CD4-positive, alpha-beta T cell (primary cell): ENCODE data around the gene CHMP4A. TPM values are rescaled to one million over a fixed set of nuclear protein-coding genes. Genes with fewer than 3 reads are reported as not detected.
A peak's percentile ranks its signal among the peaks of the same experiment; 100 is the strongest.

Experiments used
- ATAC-seq: fragments of 200-7000 bp; cut with Tn5 transposase; one replicate; pipeline ENCODE4 v1.10.0; 2022; ENCODE audit warnings: mild to moderate bottlenecking; ENCODE audit not compliant: poor library complexity
- CTCF ChIA-PET: fragments of 350-600 bp; sonication (Branson Sonifier 250); formaldehyde crosslinking; loops from one replicate; lab custom pipeline; 2021; ENCODE audit warnings: antibody characterized with exemption, inconsistent platforms; lab: Charles Lee
- POLR2A ChIA-PET: fragments of 350-600 bp; sonication (Branson Sonifier 250); formaldehyde crosslinking; loops from one replicate; lab custom pipeline; 2021; ENCODE audit warnings: antibody characterized with exemption, inconsistent platforms; lab: Charles Lee
- DNase-seq, 14 experiments: peaks; one replicate each; pipeline ENCODE4 v3.0.0-alpha.2; 2013 to 2020; ENCODE audit warnings: mixed read lengths in 2 of 14
- H3K27ac ChIP-seq, 2 donors: one replicate each; pipeline versions ENCODE4 v1.5.1 to v1.7.0; 2013; ENCODE audit warnings: low read length in 2 of 2, low read depth in 1 of 2, mild to moderate bottlenecking in 1 of 2
- H3K27me3 ChIP-seq, 2 experiments: 1 replicate in 1 of 2; 2 replicates in 1 of 2; pipeline versions ENCODE4 v1.6.1 to v1.7.0; 2013; ENCODE audit warnings: low read length in 2 of 2, control low read depth in 1 of 2, mild to moderate bottlenecking in 1 of 2, moderate library complexity in 1 of 2; ENCODE audit not compliant: insufficient read depth in 2 of 2, control insufficient read depth in 1 of 2
- H3K36me3 ChIP-seq: one replicate; pipeline ENCODE4 v1.6.1; 2013; ENCODE audit warnings: low read length, control low read depth; ENCODE audit not compliant: insufficient read depth
- H3K4me1 ChIP-seq: one replicate; pipeline ENCODE4 v1.6.1; 2013; ENCODE audit warnings: low read length, control low read depth; ENCODE audit not compliant: insufficient read depth
- H3K4me3 ChIP-seq: one replicate; pipeline ENCODE4 v1.5.1; 2013; ENCODE audit warnings: mild to moderate bottlenecking, low read length, moderate library complexity
- H3K9me3 ChIP-seq, 2 experiments: 1 replicate in 1 of 2; 2 replicates in 1 of 2; pipeline versions ENCODE4 v1.6.1 to v1.7.0; 2013; ENCODE audit warnings: low read length in 2 of 2, mild to moderate bottlenecking in 2 of 2, control low read depth in 1 of 2, moderate library complexity in 1 of 2; ENCODE audit not compliant: control insufficient read depth in 1 of 2, insufficient read depth in 1 of 2
- H3K27ac Mint-ChIP-seq: one replicate; pipeline ENCODE4 v1.8.0; 2020; ENCODE audit warnings: mixed read lengths
- H3K27me3 Mint-ChIP-seq: one replicate; pipeline ENCODE4 v1.8.0; 2021; ENCODE audit warnings: mixed read lengths
- H3K36me3 Mint-ChIP-seq: one replicate; pipeline ENCODE4 v1.8.0; 2021; ENCODE audit warnings: low read depth, mixed read lengths
- H3K4me1 Mint-ChIP-seq: one replicate; pipeline ENCODE4 v1.8.0; 2021; ENCODE audit warnings: low read depth, mixed read lengths
- H3K4me3 Mint-ChIP-seq: one replicate; pipeline ENCODE4 v1.8.0; 2020; ENCODE audit warnings: mild to moderate bottlenecking, mixed read lengths
- H3K9me3 Mint-ChIP-seq: one replicate; pipeline ENCODE4 v1.8.0; 2020; ENCODE audit warnings: mixed read lengths
- CTCF ChIP-seq: fragments of 200-600 bp; IDR thresholded peaks from one replicate; pipeline ENCODE4 v1.8.0; 2022; ENCODE audit warnings: antibody characterized with exemption, mild to moderate bottlenecking
- intact Hi-C, 2 experiments: fragments of 100-400 bp; cut with DNase I in 1 of 2; cut with micrococcal nuclease in 1 of 2; formaldehyde crosslinking; loops; one replicate each; pipeline versions ENCODE4 v1.15.1 to v1.9.0; 2023 to 2025; cut with DNase I, micrococcal nuclease
- total RNA-seq, 174 experiments: library from RNA in 2 of 174; stranded (reverse) in 2 of 174; gene quantifications; one replicate each; pipeline ENCODE4 v1.2.3 and lab custom pipeline; 2021 to 2026

Gene CHMP4A
- total RNA-seq, 2 experiments from 2014 or later = 73.4 to 80.1 TPM

GRCh38 chr14:24164518-24164991 lies 48.7 kb downstream of the CHMP4A start:
- Mint-ChIP-seq H3K4me3 (peak overlapping the region; percentile 95), H3K4me1 (peaks cover 70% of the 10 kb centered on the region), H3K27ac (peak overlapping the region; percentile 98), H3K27me3 (no peaks in the 10 kb centered on the region), H3K36me3 (peaks cover 89% of the 10 kb centered on the region), H3K9me3 (no peaks in the 10 kb centered on the region)
- H3K9me3 ChIP-seq = no peaks in the 10 kb centered on the region
- CTCF ChIA-PET = no interaction called here
- H3K4me1 ChIP-seq = peaks cover 52% of the 10 kb centered on the region
- no peak overlapping the region for H3K4me3 ChIP-seq
- H3K27me3 ChIP-seq = no peaks in the 10 kb centered on the region
- intact Hi-C loops = loop anchor here in 1 of 2 experiments (2.0 to 5.0 kb wide), 2 partner anchors 22 to 152 kb away; no protein-coding TSS in a partner anchor
- H3K36me3 ChIP-seq = peaks cover 73% of the 10 kb centered on the region
- POLR2A ChIA-PET = interaction anchor here (0.9 to 2.6 kb wide), 7 partner anchors 18 to 56 kb away, joined by 3 to 11 read pairs (median 5); partner anchors contain the start of genes DCAF11, EMC9, IPO4 and NRL
- DNase-seq = no peak
- no peak for ATAC-seq
- no peak overlapping the region for H3K27ac ChIP-seq
- TF ChIP-seq CTCF = no peak

GRCh38 chr14:24162093-24162492 lies 51.2 kb downstream of the CHMP4A start:
- Histone ChIP-seq H3K4me1 (peaks cover 52% of the 10 kb centered on the region), H3K27ac (peak overlapping the region; percentile 97 to 98), H3K4me3 (peak overlapping the region; percentile 95), H3K9me3 (no peaks in the 10 kb centered on the region), H3K36me3 (peaks cover 76% of the 10 kb centered on the region), H3K27me3 (no peaks in the 10 kb centered on the region)
- DNase-seq (no peak), ATAC-seq (no peak)
- H3K27me3 Mint-ChIP-seq = no peaks in the 10 kb centered on the region
- no peak for TF ChIP-seq CTCF
- H3K4me1 Mint-ChIP-seq = peaks cover 57% of the 10 kb centered on the region
- ChIA-PET CTCF (interaction anchor here (1.1 to 3.1 kb wide), 10 partner anchors 9 to 55 kb away, joined by 3 to 33 read pairs (median 16); partner anchors contain the start of genes CHMP4A, DCAF11, IPO4 and NRL), POLR2A (interaction anchor here (1.0 to 5.0 kb wide), 27 partner anchors 9 to 269 kb away, joined by 3 to 154 read pairs (median 14); partner anchors contain the start of genes CHMP4A, CIDEB, DCAF11 and EMC9)
- H3K36me3 Mint-ChIP-seq = peaks cover 90% of the 10 kb centered on the region
- peak overlapping the region; percentile 95 for H3K4me3 Mint-ChIP-seq
- intact Hi-C loops = loop anchor here in 1 of 2 experiments (5.0 kb wide), 1 partner anchor 150 kb away; no protein-coding TSS in a partner anchor
- peak overlapping the region; percentile 98 for H3K27ac Mint-ChIP-seq
- no peaks in the 10 kb centered on the region for H3K9me3 Mint-ChIP-seq

GRCh38 chr14:24160850-24161804 lies 52.2 kb downstream of the CHMP4A start, which contains the start of gene IRF9:
TSS of gene IRF9 (plus strand) at chr14:24161265. CDS start at chr14:24162145, 880 bp downstream.
- CTCF ChIA-PET = interaction anchor here (0.6 to 3.1 kb wide), 35 partner anchors 10 to 1330 kb away, joined by 3 to 33 read pairs (median 4); partner anchors contain the start of genes CARMIL3, CHMP4A, DCAF11 and EMC9
- H3K4me1 Mint-ChIP-seq = peaks cover 57% of the 10 kb centered on the region
- DNase-seq (peak; percentile 94 to 100 (median 98)), ATAC-seq (peak; percentile 84)
- H3K27ac Mint-ChIP-seq = peak within 1 kb of the TSS; percentile 98
- H3K4me3 Mint-ChIP-seq = peak within 1 kb of the TSS; percentile 95
- Histone ChIP-seq H3K36me3 (peaks cover 74% of the 10 kb centered on the region), H3K9me3 (no peaks in the 10 kb centered on the region), H3K4me1 (peaks cover 52% of the 10 kb centered on the region), H3K4me3 (peak within 1 kb of the TSS; percentile 95), H3K27me3 (no peaks in the 10 kb centered on the region), H3K27ac (peak within 1 kb of the TSS; percentile 97 to 98)
- POLR2A ChIA-PET = interaction anchor here (0.6 to 5.0 kb wide), 38 partner anchors 10 to 840 kb away, joined by 3 to 154 read pairs (median 10); partner anchors contain the start of genes CARMIL3, CHMP4A, CIDEB and DCAF11
- intact Hi-C loops = loop anchor here (1.0 to 5.0 kb wide), 11 partner anchors 13 to 149 kb away; partner anchors contain the start of genes DCAF11 (in 2 of the 2), NRL (in 2 of the 2), PSME1 (in 2 of the 2) and CHMP4A (in 1 of the 2)
- no peaks in the 10 kb centered on the region for H3K27me3 Mint-ChIP-seq
- peaks cover 87% of the 10 kb centered on the region for H3K36me3 Mint-ChIP-seq
- H3K9me3 Mint-ChIP-seq = no peaks in the 10 kb centered on the region
- TF ChIP-seq CTCF = peak; percentile 84
